Measurements from ENCODE around the gene GNAI2. TPM values are rescaled to one million over a fixed set of nuclear protein-coding genes. Genes with fewer than 3 reads are reported as not detected.

GNAI2 gene
- total and polyA plus RNA-seq, 8 donors = 61.1 to 211 (median 79.2) TPM

- intact Hi-C loops (cut with DNase I; ENCODE audit: low total_unique reads) = no loop called here
- Histone ChIP-seq H3K27me3 (no peaks in the 10 kb centered on the region), H3K27ac (peak overlapping the region in 1 of 5 donors; percentile 35), H3K36me3 (no peaks in the 10 kb centered on the region), H3K9me3 (no peaks in the 10 kb centered on the region), H3K4me3 (no peak overlapping the region), H3K4me1 (peaks cover 0 to 5% (median 0%) of the 10 kb centered on the region in 4 donors)
- 22 to 54% (median 48%) methylated on average over 1 to 12 of the region's 12 CpGs for WGBS, 5 donors
- TF ChIP-seq CTCF (IDR thresholded peaks at IDR 0.05) (no peak), POLR2A (IDR thresholded peaks at IDR 0.05) (no peak), EP300 (IDR thresholded peaks at IDR 0.05) (no peak), POLR2AphosphoS5 (IDR thresholded peaks at IDR 0.05) (no peak)
- peak; percentile 44 to 66 for DNase-seq
Measured at GRCh38 chr3:50213373-50213772, 22.6 kb upstream of the GNAI2 start.

GRCh38 chr3:50214824-50215223 lies 21.2 kb upstream of the GNAI2 start:
- no peak overlapping the region for H3K4me3 ChIP-seq
- 69 to 79% (median 78%) methylated on average over 10 of the region's 10 CpGs for WGBS, 5 donors

GRCh38 chr3:50215529-50215928 lies 20.5 kb upstream of the GNAI2 start:
- no peaks in the 10 kb centered on the region for H3K27me3 ChIP-seq
- no peaks in the 10 kb centered on the region for H3K36me3 ChIP-seq
- H3K9me3 ChIP-seq = no peaks in the 10 kb centered on the region
- intact Hi-C loops (cut with DNase I; ENCODE audit: low total_unique reads) = no loop called here
- no peak overlapping the region for H3K27ac ChIP-seq
- no peak for DNase-seq
- H3K4me3 ChIP-seq = no peak overlapping the region
- peaks cover 0 to 4% (median 0%) of the 10 kb centered on the region in 4 donors for H3K4me1 ChIP-seq
- WGBS, 5 donors = 73 to 82% (median 78%) methylated on average over 6 to 9 of the region's 9 CpGs
- TF ChIP-seq POLR2AphosphoS5 (IDR thresholded peaks at IDR 0.05) (no peak), CTCF (IDR thresholded peaks at IDR 0.05) (no peak), EP300 (IDR thresholded peaks at IDR 0.05) (no peak), POLR2A (IDR thresholded peaks at IDR 0.05) (no peak)

More at GRCh38 chr3:50214824-50215223, 21.2 kb upstream of the GNAI2 start:
- Histone ChIP-seq H3K9me3 (no peaks in the 10 kb centered on the region), H3K4me1 (peaks cover 0 to 5% (median 0%) of the 10 kb centered on the region in 4 donors), H3K36me3 (no peaks in the 10 kb centered on the region), H3K27ac (no peak overlapping the region), H3K27me3 (no peaks in the 10 kb centered on the region)
- intact Hi-C loops (cut with DNase I; ENCODE audit: low total_unique reads) = no loop called here
- no peak for DNase-seq
- TF ChIP-seq CTCF (IDR thresholded peaks at IDR 0.05) (no peak), EP300 (IDR thresholded peaks at IDR 0.05) (no peak), POLR2AphosphoS5 (IDR thresholded peaks at IDR 0.05) (no peak), POLR2A (IDR thresholded peaks at IDR 0.05) (no peak)

- Histone ChIP-seq H3K4me3 (no peak overlapping the region), H3K27ac (no peak overlapping the region), H3K27me3 (no peaks in the 10 kb centered on the region), H3K36me3 (no peaks in the 10 kb centered on the region), H3K4me1 (no peaks in the 10 kb centered on the region), H3K9me3 (no peaks in the 10 kb centered on the region)
- no peak for DNase-seq
- TF ChIP-seq EP300 (IDR thresholded peaks at IDR 0.05) = no peak
- TF ChIP-seq CTCF (IDR thresholded peaks at IDR 0.05) = no peak
- TF ChIP-seq POLR2AphosphoS5 (IDR thresholded peaks at IDR 0.05) = no peak
- no peak for TF ChIP-seq POLR2A (IDR thresholded peaks at IDR 0.05)
- intact Hi-C loops (cut with DNase I; ENCODE audit: low total_unique reads) = no loop called here
- 74 to 79% (median 77%) methylated on average over 7 to 10 of the region's 10 CpGs for WGBS, 5 donors
Measured at GRCh38 chr3:50217681-50218080, 18.3 kb upstream of the GNAI2 start.

Measured in stomach (tissue), 9 donors.